ENCODE results near the gene GNMT.
"Not testable (repeated sequence)": the region's sequence is repeated elsewhere in the genome, so short reads cannot be mapped to it uniquely, and the experiment has no call there.

GNMT gene

DNA sequence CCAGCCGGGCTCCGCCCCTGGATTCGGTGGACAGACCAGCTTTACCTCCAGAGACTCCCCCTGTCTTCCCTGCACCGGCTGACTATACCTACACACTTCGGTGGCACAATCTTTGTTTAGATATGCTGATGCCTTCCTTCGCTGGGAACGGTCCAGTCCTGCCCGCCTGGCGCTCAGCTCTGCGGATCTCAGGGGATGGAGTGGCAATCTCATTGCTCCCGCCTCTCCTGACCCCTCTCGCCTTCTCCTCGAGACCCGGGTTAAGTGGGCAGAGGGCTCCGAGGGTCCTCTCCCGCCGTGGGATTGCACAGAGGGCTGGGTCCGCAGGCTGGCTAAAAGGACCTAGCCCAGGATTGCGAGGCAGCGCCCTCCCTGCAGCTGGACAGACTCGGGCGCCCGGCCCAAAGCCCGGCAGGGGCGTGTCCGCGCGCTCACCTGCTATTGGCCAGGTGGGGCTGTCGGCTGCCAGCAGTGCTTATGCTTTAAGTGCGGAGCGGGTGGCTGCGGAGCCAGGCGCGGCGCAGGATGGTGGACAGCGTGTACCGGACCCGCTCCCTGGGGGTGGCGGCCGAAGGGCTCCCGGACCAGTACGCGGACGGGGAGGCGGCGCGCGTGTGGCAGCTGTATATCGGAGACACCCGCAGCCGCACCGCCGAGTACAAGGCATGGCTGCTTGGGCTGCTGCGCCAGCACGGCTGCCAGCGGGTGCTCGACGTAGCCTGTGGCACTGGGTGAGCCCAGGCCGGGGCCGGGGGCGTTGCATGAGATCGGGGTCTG, at the start of gene GNMT:
Gene GNMT (plus strand): TSS at position 512 of the 777 bp plus-strand sequence. CDS start 14 bp downstream, at position 526.
- DNase-seq, result peak; percentile 63

DNA sequence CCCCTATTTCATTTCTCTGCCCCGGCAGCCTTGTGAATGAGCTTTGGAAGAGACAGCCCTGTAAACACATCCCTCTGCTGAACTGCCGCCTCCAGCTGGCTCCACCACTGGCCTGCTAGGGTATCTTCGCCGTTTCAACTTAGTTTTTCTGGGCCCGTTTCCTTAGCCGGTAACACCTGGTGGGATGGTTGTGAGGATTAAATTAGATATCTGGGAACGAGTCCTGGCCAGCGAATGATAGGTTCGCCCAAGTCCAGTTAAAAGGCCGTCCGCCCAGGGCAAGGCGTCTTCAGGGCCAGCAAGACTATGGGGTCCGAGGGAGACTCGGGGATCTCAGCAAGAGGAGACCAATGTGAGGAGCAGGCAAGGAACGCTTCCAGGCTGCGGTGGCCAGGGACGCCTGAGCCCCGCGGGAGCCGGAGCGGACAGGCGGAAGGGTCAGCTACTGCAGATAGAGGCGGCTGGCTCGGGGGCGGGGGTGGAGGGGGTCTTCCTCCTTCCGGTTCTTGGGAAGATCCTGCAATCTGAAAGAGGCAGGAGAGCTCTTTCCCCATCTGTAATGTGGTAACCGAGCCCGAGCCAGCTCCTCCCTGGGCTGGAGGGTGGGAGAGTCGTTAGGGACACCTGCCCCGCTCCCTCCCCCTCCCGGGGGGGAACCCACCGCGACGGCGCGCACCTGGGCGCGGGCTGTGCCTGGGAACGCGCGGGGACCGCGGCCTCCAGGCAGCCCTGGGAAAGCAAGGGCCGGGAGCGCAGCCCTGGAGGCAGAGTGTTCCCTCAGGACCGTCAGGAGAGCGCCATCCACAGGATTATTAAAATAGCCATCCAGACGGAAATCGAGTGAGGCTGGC, 49.2 kb upstream of the GNMT start:
- DNase-seq, result peak; percentile 64

GRCh38 chr6:42914546-42914945, 46.0 kb upstream of the GNMT start:
- DNase-seq, result no peak

DNA sequence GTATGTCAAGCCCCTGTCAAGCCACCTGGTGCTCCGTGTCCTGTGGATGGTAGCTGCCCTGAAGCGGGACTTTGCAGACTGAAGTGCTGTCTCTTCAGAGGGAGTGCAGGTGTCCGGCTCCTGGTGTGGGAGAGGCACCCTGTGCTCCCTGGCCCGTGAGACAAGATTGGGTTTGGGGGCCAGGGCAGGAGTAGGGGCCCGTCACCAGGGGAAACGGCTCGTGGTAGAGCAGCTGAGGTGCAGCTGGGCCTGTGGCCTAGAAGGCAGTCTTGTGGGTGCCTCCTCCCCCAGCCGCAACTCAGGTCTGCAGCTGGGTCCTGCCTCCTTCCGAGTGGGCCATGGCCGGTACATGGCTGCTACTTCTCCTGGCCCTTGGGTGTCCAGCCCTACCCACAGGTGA, 44.8 kb upstream of the GNMT start, which contains the start of gene PTCRA:
Gene PTCRA (plus strand): TSS at position 322 of the 400 bp plus-strand sequence. CDS start 17 bp downstream, at position 339.
- DNase-seq, result no peak

DNA sequence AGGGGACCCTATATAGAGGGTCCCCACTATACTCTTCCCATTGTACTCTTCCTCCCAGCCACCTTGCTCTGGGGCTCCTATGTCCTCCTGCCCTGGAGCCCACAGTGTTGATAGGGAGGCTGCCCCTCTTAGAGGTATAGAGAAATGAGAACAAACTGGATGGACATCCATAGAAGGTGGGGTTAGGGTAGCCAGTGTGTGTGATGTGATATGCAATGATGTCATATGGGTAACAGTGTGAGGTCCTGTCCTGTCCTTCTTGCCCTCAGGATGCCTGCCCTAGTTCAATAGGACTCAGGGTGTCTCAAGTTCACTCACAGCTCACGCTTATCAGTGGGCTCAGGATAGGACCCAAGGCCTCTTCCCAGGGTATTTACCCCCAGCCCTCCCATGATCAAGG, 44.3 kb upstream of the GNMT start:
- no peak for DNase-seq

GRCh38 chr6:42921801-42922200, 38.8 kb upstream of the GNMT start:
- no peak for DNase-seq

DNA sequence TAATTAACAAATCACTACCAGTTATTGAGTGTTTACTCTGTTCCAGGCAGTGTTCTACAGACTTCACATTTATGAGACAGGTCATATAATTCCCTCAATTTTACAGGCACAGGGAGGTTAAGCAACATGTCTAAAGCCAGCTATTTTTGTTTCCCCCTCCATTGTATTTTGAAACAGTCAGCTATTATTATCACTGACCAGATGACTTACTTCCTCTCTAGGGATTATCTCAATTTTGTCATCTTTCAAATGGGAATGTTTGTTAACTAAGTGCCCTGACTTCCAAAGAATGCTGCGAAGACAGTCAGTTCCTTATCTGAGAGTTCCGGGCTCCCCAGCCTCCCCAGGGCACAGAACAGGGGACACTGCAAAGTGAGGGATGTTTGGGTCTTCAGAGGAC, 36.9 kb upstream of the GNMT start:
- no peak for DNase-seq

GRCh38 chr6:42925248-42925857, 35.2 kb upstream of the GNMT start:
- DNase-seq, result no peak

GRCh38 chr6:42928986-42929820, 31.4 kb upstream of the GNMT start, which contains the start of gene CNPY3:
CNPY3 (plus strand) TSS chr6:42929480; CDS start chr6:42929571, 91 bp downstream.
- DNase-seq, result peak; percentile 95

DNA sequence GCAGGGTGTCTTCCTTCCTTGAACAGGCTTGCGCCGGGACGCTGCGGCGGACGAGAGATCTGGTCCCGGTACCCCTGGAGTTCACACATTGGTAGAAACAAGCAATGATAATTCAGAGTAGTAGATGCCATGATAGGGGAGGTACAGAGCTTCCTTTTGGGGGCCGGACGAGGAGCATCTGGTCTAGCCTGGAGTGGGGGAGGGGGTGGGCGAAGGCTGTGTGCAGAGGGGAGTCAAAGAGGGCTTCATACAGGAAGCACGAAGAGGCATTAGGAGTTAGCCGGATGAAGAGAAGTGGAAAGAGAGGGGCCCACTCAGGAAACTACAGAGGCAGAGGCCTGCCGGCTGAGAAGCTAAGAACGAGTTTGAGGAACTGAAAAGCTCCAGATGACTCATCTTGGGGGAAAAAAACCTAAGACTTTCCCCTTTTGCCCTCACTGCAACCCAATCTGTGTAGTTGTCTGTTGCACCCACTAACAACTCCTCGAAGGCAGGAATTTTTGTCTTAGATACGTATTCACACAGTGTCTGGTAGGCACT, 30.7 kb upstream of the GNMT start:
- no peak for DNase-seq

DNA sequence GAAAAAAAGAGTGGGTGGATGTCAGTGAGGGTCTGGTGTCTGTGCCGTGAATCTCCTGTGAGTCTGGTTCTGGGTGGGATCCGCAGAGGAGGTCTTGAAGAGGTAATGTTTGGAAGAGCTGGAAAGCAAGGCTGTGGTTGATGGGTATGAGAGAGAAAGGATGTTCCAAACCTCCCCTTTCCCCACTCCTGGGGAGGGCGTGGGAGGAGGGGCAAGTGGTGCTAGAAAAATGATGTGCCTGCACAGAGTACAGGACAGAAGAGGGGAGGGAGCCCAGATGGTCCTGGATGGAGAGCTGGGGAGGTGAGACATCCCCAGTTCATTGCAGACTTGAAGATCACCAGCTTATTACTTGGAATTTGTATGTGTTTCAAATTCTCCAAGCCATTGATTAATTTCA, 28.1 kb upstream of the GNMT start:
- no peak for DNase-seq

GRCh38 chr6:42933205-42933604, 27.3 kb upstream of the GNMT start:
- no peak for DNase-seq

- no peak for DNase-seq
These were observed 25.2 kb upstream of the GNMT start for GRCh38 chr6:42935322-42935721.

DNA sequence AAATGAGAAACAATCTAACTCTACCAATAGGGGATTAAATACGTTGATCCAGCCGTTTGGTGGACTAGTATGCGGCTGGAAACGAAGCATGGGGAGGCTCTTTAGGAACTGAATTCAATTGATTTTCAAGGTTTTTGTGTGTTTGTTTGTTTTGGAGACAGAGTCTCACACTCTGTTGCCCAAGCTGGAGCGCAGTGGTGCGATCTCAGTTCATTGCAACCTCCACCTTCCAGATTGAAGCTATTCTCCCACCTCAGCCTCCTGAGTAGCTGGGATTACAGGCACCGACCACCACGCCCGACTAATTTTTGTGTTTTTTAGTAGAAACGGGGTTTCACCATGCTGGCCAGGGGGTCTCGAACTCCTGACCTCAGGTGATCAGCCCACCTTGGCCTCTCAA, 24.2 kb upstream of the GNMT start:
- DNase-seq, result no peak

DNA sequence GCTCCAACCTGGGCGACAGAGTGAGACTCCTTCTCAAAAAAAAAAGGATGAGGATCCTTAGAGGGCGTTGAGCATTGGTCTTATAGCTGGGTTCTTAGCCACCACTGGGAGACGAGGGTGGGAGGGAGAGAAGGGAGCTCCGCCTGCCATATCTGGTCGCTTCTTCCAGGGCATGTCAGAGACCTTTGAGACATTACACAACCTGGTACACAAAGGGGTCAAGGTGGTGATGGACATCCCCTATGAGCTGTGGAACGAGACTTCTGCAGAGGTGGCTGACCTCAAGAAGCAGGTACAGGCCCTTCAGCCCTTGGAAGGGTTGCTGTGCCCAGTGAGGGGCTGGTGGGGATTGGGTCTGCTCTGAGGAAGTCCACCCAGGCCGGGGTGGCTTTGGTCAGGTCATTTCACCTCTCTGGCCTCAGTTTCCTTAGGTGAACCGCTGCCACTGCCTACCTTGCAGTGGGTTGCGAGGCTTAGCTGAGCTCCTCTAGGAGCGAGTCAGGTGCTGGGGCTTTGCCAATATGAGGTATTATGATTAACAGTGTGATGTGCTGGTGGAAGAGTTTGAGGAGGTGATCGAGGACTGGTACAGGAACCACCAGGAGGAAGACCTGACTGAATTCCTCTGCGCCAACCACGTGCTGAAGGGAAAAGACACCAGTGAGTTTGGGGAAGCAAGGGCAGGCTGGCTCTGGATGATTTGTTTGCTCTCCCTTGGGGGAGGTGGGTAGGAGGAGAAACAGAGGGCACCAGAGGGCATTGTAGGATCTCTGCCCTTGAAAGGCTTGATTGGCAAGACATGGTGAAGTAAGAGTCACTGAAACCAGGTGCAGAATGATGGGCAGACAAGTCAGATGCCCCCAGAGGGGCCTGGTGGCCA, 22.8 kb upstream of the GNMT start:
- DNase-seq, result no peak

- DNase-seq, result no peak
These were observed 22.1 kb upstream of the GNMT start for GRCh38 chr6:42938428-42938796.

DNA sequence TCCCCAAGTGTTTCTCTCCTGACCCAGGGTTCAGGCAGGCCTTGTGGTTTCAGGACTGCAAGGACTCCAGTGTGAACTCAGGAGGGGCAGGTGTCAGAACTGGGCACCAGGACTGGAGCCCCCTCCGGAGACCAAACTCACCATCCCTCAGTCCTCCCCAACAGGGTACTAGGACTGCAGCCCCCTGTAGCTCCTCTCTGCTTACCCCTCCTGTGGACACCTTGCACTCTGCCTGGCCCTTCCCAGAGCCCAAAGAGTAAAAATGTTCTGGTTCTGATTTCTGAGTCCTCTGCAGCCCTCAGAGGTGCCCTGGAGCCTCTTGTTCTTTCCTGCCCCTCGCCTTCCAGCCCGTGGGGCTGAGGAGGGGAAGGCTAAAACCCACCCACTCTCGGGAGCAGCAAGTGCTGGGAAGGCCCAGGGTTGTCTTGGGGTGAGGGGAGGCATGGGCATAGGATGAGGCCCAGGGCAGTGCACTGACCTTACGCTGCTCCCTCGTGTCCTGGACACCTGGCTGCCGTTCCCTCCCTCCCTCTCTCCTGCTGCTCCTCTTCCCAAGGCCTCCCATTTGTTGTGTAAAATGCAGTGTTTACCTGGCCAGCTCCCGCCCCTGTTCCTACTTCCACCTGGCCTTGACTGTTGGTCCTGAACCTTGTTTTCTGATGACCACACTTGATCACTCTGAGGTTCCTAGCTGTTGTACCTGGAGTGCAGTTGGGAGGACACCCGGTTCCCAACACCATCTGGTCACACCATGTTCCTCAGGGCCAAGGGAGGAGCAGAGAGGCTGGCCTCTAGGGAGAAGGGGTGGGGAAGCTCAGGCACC, 21.4 kb upstream of the GNMT start:
- no peak for DNase-seq

DNA sequence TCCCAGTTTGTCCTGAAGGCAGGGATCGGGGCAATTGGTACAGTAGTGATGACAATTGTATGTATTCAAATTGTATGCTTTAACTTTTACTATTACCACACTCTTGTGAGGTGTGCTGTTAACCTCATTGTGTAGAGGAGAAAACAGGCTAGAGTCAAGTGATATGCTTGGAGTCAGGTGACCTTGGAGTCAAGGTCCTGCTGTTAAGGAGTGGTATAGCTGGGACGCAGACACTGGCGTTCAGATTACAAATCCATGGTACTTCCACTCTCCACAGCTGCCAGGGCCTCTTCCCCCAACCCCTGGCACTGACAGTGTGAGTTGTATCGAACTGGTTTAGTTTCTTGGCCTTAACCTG, 20.8 kb upstream of the GNMT start:
- no peak for DNase-seq

DNA sequence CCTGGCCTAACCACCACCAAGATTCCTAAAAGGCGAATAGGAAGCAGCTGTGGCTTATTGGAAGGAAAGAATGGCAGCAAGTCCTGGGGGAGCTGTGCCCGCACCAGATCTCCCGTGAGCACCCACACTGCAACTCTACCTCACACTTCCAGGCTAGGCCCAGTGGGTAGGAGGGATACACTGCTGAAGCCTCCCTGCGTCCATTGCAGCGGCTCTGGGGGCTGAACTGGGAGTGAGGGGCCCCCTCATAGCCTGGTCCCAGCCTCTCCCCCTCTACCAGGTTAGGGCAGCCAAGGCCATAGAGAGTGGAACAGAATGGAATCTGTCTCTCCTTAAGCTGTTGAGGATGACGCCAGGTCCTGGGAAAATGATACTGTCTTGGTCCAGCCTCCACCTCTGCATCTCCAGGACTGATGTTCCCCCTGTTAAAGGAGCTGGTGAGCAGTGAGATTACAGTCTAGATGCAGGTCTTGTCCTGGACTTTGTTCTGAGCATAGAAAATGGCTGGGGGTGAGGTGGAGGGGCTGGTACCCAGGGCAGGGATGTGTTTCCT, 20.0 kb upstream of the GNMT start:
- DNase-seq, result no peak

DNA sequence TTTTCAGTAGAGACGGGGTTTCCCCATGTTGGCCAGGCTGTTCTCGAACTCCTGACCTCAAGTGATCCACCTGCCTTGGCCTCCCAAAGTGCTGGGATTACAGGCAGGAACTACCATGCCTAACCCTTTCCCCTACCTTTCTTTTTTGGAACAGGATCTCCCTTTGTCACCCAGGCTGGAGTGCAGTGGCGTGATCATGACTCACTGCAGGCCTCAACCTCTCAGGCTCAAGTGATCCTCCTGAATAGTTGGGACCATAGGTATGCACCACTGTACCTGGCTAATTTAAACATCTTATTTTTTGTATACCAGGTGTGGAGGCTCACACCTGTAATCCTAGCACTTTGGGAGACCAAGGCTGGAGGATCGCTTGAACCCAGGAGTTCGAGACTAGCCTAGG, 19.2 kb upstream of the GNMT start:
- DNase-seq, result not testable (repeated sequence)

Measured in right forelimb (tissue), 1 donor.